ENCODE measurements around the gene NANOGP8.

NANOGP8 gene

GRCh38 chr15:35061825-35062737, 23.0 kb downstream of the NANOGP8 start:
- in situ Hi-C loops (cut with HindIII; ENCODE audit: low pct_unique_long_range_greater_than_20kb, low sequenced_read_pairs), result no loop called here
- TF ChIP-seq JUND (IDR thresholded peaks at IDR 0.05; ENCODE audit: low read depth), result no peak
- no peak for DNase-seq (ENCODE audit: low read depth in 1 of 2, low spot score in 1 of 2)

GRCh38 chr15:35061161-35061824, 23.8 kb downstream of the NANOGP8 start:
- DNase-seq (ENCODE audit: low read depth in 1 of 2, low spot score in 1 of 2), result no peak
- TF ChIP-seq JUND (IDR thresholded peaks at IDR 0.05; ENCODE audit: low read depth), result no peak
- in situ Hi-C loops (cut with HindIII; ENCODE audit: low pct_unique_long_range_greater_than_20kb, low sequenced_read_pairs), result no loop called here

- DNase-seq (ENCODE audit: low read depth in 1 of 2, low spot score in 1 of 2), result no peak
- TF ChIP-seq JUND (IDR thresholded peaks at IDR 0.05; ENCODE audit: low read depth), result no peak
- in situ Hi-C loops (cut with HindIII; ENCODE audit: low pct_unique_long_range_greater_than_20kb, low sequenced_read_pairs), result no loop called here
These were observed 24.5 kb downstream of the NANOGP8 start for GRCh38 chr15:35060591-35060990.

GRCh38 chr15:35058534-35059054, 26.5 kb downstream of the NANOGP8 start:
- in situ Hi-C loops (cut with HindIII; ENCODE audit: low pct_unique_long_range_greater_than_20kb, low sequenced_read_pairs), result no loop called here
- no peak for TF ChIP-seq JUND (IDR thresholded peaks at IDR 0.05; ENCODE audit: low read depth)
- DNase-seq (ENCODE audit: low read depth in 1 of 2, low spot score in 1 of 2), result no peak

GRCh38 chr15:35055416-35056105, 29.5 kb downstream of the NANOGP8 start:
- in situ Hi-C loops (cut with HindIII; ENCODE audit: low pct_unique_long_range_greater_than_20kb, low sequenced_read_pairs), result no loop called here
- TF ChIP-seq JUND (IDR thresholded peaks at IDR 0.05; ENCODE audit: low read depth), result no peak
- no peak for DNase-seq (ENCODE audit: low read depth in 1 of 2, low spot score in 1 of 2)

GRCh38 chr15:35054380-35054779, 30.7 kb downstream of the NANOGP8 start:
- in situ Hi-C loops (cut with HindIII; ENCODE audit: low pct_unique_long_range_greater_than_20kb, low sequenced_read_pairs), result no loop called here
- TF ChIP-seq JUND (IDR thresholded peaks at IDR 0.05; ENCODE audit: low read depth), result no peak
- no peak for DNase-seq (ENCODE audit: low read depth in 1 of 2, low spot score in 1 of 2)

- in situ Hi-C loops (cut with HindIII; ENCODE audit: low pct_unique_long_range_greater_than_20kb, low sequenced_read_pairs), result no loop called here
- no peak for DNase-seq (ENCODE audit: low read depth in 1 of 2, low spot score in 1 of 2)
- no peak for TF ChIP-seq JUND (IDR thresholded peaks at IDR 0.05; ENCODE audit: low read depth)
These were observed 37.1 kb downstream of the NANOGP8 start for GRCh38 chr15:35047996-35048395.

- in situ Hi-C loops (cut with HindIII; ENCODE audit: low pct_unique_long_range_greater_than_20kb, low sequenced_read_pairs), result no loop called here
- TF ChIP-seq JUND (IDR thresholded peaks at IDR 0.05; ENCODE audit: low read depth), result no peak
These were observed 37.6 kb downstream of the NANOGP8 start for GRCh38 chr15:35047528-35047927.

GRCh38 chr15:35043373-35044095, 41.6 kb downstream of the NANOGP8 start:
- TF ChIP-seq JUND (IDR thresholded peaks at IDR 0.05; ENCODE audit: low read depth), result no peak
- no peak for DNase-seq (ENCODE audit: low read depth in 1 of 2, low spot score in 1 of 2)
- in situ Hi-C loops (cut with HindIII; ENCODE audit: low pct_unique_long_range_greater_than_20kb, low sequenced_read_pairs), result no loop called here

More at GRCh38 chr15:35047528-35047927, 37.6 kb downstream of the NANOGP8 start:
- no peak for DNase-seq (ENCODE audit: low read depth in 1 of 2, low spot score in 1 of 2)

- no peak for TF ChIP-seq JUND (IDR thresholded peaks at IDR 0.05; ENCODE audit: low read depth)
- DNase-seq (ENCODE audit: low read depth in 1 of 2, low spot score in 1 of 2), result no peak
- in situ Hi-C loops (cut with HindIII; ENCODE audit: low pct_unique_long_range_greater_than_20kb, low sequenced_read_pairs), result no loop called here
These were observed 44.5 kb downstream of the NANOGP8 start for GRCh38 chr15:35040339-35041255.

All from T47D (cell line).